ENCODE data around the gene SPRR4.

DNA sequence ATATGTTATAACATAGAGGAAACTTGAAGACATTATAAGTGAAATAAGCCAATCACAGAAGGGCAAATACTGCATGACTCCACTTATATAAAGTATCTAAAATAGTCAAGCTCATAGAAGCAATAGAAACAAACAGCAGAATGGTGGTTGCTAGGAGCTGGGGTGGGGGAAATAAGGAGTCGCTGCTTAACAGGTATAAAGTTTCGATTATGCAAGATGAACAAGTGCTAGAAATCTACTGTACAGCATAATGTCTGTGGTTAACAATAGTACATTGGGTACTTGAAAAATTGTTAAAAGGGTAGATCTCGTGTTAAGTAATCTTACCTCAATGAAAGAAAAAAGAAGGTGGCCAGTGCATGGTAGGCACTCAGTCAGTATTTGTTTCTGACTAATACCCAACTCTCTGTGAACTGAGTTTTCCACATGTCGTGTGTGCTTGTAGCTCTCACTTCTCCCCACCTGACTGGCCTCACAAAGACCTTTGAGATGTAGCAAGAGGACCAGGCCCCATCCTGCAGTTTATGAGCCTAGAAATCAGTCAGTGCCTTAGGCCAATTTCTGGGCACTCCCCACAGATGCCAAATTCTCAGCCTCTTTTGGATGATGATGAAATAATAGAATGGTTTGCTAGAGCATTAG, 38.2 kb upstream of the SPRR4 start:
- TF ChIP-seq, protein P1, sequence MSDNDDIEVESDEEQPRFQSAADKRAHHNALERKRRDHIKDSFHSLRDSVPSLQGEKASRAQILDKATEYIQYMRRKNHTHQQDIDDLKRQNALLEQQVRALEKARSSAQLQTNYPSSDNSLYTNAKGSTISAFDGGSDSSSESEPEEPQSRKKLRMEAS (IDR thresholded peaks at IDR 0.05; ENCODE audit: low read depth, low read length): no peak
- TF ChIP-seq, protein P2, sequence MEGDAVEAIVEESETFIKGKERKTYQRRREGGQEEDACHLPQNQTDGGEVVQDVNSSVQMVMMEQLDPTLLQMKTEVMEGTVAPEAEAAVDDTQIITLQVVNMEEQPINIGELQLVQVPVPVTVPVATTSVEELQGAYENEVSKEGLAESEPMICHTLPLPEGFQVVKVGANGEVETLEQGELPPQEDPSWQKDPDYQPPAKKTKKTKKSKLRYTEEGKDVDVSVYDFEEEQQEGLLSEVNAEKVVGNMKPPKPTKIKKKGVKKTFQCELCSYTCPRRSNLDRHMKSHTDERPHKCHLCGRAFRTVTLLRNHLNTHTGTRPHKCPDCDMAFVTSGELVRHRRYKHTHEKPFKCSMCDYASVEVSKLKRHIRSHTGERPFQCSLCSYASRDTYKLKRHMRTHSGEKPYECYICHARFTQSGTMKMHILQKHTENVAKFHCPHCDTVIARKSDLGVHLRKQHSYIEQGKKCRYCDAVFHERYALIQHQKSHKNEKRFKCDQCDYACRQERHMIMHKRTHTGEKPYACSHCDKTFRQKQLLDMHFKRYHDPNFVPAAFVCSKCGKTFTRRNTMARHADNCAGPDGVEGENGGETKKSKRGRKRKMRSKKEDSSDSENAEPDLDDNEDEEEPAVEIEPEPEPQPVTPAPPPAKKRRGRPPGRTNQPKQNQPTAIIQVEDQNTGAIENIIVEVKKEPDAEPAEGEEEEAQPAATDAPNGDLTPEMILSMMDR (IDR thresholded peaks at IDR 0.05; ENCODE audit: low read depth, low read length): no peak
- no peak for TF ChIP-seq POLR2A (IDR thresholded peaks at IDR 0.05; ENCODE audit: extremely low read depth, insufficient read length)
- no peak for TF ChIP-seq MYC (IDR thresholded peaks at IDR 0.05; ENCODE audit: low read depth, low read length)

Measured in NB4 (cell line).